GM18511 (cell line): Measurements from ENCODE around the gene WDR62.
A peak's percentile ranks its signal among the peaks of the same experiment; 100 is the strongest.
"Not testable (repeated sequence)": the region's sequence is repeated elsewhere in the genome, so short reads cannot be mapped to it uniquely, and the experiment has no call there.

Experiments
- ATAC-seq: cut with Tn5 transposase; IDR thresholded peaks from one replicate; pipeline ENCODE4 v1.9.1; 2021; ENCODE audit warnings: mild to moderate bottlenecking, moderate library complexity; ENCODE audit not compliant: unreplicated experiment

WDR62 gene

GRCh38 chr19:36106991-36107390 lies 52.3 kb downstream of the WDR62 start:
- no peak for ATAC-seq

- no peak for ATAC-seq
Observed at GRCh38 chr19:36108684-36109083, 54.0 kb downstream of the WDR62 start.

- no peak for ATAC-seq
Observed at GRCh38 chr19:36110487-36111199, 55.9 kb downstream of the WDR62 start, which contains the start of gene OVOL3. Gene OVOL3 (plus strand): TSS chr19:36111143. CDS start chr19:36111203, 60 bp downstream.

- no peak for ATAC-seq
Observed at GRCh38 chr19:36111200-36111539, 56.5 kb downstream of the WDR62 start.

GRCh38 chr19:36112678-36113077 lies 58.0 kb downstream of the WDR62 start:
- ATAC-seq: no peak

GRCh38 chr19:36113425-36113824 lies 58.7 kb downstream of the WDR62 start:
- no peak for ATAC-seq

- peak; percentile 4 for ATAC-seq
Observed at GRCh38 chr19:36113894-36114720, 59.4 kb downstream of the WDR62 start.

- ATAC-seq: peak; percentile 84
Observed at GRCh38 chr19:36114721-36115452, 60.2 kb downstream of the WDR62 start, which contains the start of gene POLR2I. Gene POLR2I (minus strand): TSS chr19:36114875. CDS start chr19:36114856, 19 bp downstream.

GRCh38 chr19:36115453-36116343 lies 61.0 kb downstream of the WDR62 start, which contains the start of gene TBCB:
Gene TBCB (plus strand): TSS chr19:36115468. CDS start chr19:36115561, 93 bp downstream.
- peak; percentile 35 for ATAC-seq

- ATAC-seq: no peak
Observed at GRCh38 chr19:36116344-36116637, 61.6 kb downstream of the WDR62 start.

- ATAC-seq: no peak
Observed at GRCh38 chr19:36120092-36120983, 65.6 kb downstream of the WDR62 start.

GRCh38 chr19:36120984-36121358 lies 66.3 kb downstream of the WDR62 start:
- ATAC-seq: no peak

GRCh38 chr19:36121486-36122124 lies 66.9 kb downstream of the WDR62 start:
- ATAC-seq: no peak

GRCh38 chr19:36125557-36125956 lies 70.9 kb downstream of the WDR62 start:
- no peak for ATAC-seq

- ATAC-seq: peak; percentile 17
Observed at GRCh38 chr19:36128392-36128736, 73.7 kb downstream of the WDR62 start.

- ATAC-seq: not testable (repeated sequence)
Observed at GRCh38 chr19:36131221-36131620, 76.5 kb downstream of the WDR62 start.

- not testable (repeated sequence) for ATAC-seq
Observed at GRCh38 chr19:36134867-36135266, 80.2 kb downstream of the WDR62 start.

GRCh38 chr19:36136964-36137686 lies 82.4 kb downstream of the WDR62 start:
- no peak for ATAC-seq

- no peak for ATAC-seq
Observed at GRCh38 chr19:36139120-36139472, 84.4 kb downstream of the WDR62 start.
